Dermis microvascular lymphatic vessel endothelial cell (primary cell): Measurements from ENCODE around the gene CCDC71. TPM values are rescaled to one million over a fixed set of nuclear protein-coding genes. Genes with fewer than 3 reads are reported as not detected.

ENCODE experiments used
- DNase-seq, 2 donors: peaks; one replicate each; pipeline versions ENCODE4 v3.0.0 to v3.0.0-alpha.2; 2010; ENCODE audit warnings: low read depth in 2 of 2
- total RNA-seq: library from RNA; depleted of rRNA; stranded (reverse); fragments of >200 nt; gene quantifications from 2 replicates; pipeline ENCODE4 v1.2.1, GENCODE V29; 2014

CCDC71 gene
- total RNA-seq = 11.8 and 19.5 TPM in 2 replicates

DNA sequence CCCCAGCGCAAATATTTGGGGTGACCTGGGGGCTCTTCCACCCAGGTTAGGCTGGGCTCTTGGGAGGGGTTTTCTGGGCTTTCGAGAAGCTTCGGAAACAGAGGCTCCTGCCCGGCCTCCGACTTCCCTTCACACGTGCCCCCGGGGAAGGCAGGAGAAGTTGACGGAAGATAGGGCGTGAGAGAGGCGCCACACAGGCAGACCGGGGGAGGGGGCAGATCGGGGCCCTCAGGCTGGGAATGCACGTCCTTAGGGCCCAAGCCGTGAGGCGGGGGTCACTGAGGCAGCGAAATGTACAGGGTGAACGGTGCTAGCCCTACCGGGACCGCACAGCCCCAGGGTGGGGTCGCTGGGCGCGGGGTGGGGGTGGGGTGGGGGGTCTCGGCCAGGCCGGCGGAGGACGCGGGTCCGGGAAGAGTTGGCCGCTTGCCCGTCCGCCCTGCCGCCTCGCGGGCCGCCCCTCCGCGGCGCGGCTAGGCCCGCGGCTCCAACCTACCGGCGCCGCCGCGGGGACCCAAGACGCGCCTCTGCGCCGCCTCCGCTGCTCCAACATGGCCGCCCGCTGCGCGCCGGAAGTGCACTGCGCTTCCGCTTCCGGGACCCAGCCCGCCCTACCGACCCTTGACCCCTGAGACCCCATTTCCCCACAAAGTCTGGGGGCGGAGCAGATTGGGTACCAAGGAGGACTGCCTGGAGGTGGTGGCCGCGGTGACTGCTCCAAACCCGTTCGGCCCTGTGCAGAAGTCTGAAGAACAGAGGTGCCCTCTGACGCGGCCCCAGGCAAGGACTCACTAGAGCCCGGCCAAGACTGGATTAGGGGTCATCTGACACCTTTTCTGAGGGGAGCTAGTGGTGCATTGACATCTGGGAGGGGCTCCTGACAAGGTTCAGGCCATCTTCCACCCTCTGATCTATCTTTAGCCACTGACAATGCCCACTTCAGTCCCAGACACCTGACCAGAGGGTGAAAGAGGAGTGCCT lies at the start of gene CCDC71:
CCDC71 (minus strand) TSS at position 561 of the 981 bp plus-strand sequence. CDS start 2,123 bp downstream, outside the sequence.
- DNase-seq = peak; percentile 31 to 77

DNA sequence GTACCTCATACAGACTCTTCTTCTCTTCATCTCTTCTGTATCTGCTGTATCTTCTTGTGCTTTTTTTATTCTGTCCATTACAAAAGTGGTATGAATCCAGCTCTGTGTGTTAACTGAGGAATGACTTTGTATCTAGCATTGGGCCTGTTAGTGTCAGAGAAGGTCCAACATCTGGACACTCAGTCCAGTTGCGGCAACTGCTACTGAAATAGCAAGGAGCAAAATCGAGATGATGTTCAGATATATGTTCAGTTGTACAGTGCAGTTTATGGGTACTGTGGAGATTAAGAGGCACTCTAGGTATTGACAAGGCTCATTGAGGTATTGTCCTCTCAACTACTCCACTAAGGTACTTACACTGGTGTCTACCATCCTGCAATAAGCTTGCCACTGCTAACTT lies 47.9 kb upstream of the CCDC71 start:
- no peak for DNase-seq

- DNase-seq = no peak
Measured at GRCh38 chr3:49213541-49213943, 47.4 kb upstream of the CCDC71 start.

- DNase-seq = no peak
Measured at GRCh38 chr3:49199900-49200281, 33.8 kb upstream of the CCDC71 start.

GRCh38 chr3:49199239-49199899 lies 33.2 kb upstream of the CCDC71 start:
- peak; percentile 77 to 89 for DNase-seq

GRCh38 chr3:49198611-49199230 lies 32.6 kb upstream of the CCDC71 start:
- no peak for DNase-seq

DNA sequence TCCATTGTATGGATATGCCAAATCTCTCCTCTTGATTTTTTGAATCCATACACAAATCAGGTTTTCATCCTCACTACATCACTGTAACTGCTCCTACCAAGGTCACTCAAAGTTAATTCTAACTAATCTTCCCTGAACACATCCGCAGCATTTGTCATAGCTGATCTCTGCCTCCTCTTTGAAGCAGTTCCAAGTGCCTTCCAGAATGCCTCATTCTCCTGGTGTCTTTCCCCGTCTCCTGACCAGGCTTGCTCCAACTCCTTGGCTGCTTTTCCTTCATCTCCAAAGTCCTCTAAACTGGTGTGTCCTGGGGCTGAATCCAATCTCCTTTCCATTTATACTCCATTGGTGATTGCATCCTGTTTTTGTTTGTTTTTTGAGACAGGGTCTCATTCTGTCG lies 32.0 kb upstream of the CCDC71 start:
- no peak for DNase-seq

- no peak for DNase-seq
Measured at GRCh38 chr3:49191741-49192140, 25.6 kb upstream of the CCDC71 start.

DNA sequence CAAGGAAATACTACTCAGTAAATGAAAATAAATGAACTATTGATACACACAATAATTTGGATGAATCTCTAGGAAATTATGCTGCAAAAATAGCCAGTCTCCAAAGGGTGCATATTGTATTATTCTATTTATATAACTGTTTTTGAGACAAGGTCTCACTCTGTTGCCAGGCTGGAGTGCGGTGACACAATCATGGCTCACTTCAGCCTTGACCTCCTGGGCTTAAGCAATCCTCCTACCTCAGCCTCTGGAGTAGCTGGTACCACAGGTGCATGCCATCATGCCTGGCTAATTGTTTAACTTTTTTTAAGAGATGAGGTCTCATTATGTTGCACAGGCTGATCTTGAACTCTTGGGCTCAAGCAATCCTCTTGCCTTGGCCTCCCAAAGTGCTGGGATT lies 17.7 kb upstream of the CCDC71 start:
- DNase-seq = no peak

GRCh38 chr3:49182682-49183081 lies 16.6 kb upstream of the CCDC71 start:
- no peak for DNase-seq

- DNase-seq = no peak
Measured at GRCh38 chr3:49181351-49181750, 15.2 kb upstream of the CCDC71 start.

- no peak for DNase-seq
Measured at GRCh38 chr3:49180116-49180515, 14.0 kb upstream of the CCDC71 start.

GRCh38 chr3:49177073-49177472 lies 10.9 kb upstream of the CCDC71 start:
- no peak for DNase-seq

DNA sequence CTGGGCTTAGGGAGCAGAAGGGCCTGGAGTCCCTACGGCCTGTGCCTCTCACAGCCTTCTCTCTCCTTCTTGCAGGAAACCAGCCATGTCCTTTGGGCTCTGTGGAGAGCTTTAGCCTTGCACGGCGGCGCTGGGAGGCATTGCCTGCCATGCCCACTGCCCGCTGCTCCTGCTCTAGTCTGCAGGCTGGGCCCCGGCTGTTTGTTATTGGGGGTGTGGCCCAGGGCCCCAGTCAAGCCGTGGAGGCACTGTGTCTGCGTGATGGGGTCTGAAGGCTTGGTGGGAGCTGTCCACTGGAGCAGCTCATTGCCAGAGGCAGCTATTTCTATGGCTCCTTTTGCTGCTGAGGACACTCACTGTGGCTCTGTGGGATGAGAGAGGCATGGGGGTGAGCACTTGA lies 9.4 kb upstream of the CCDC71 start:
- no peak for DNase-seq

- DNase-seq = no peak
Measured at GRCh38 chr3:49174397-49174985, 8.4 kb upstream of the CCDC71 start.

DNA sequence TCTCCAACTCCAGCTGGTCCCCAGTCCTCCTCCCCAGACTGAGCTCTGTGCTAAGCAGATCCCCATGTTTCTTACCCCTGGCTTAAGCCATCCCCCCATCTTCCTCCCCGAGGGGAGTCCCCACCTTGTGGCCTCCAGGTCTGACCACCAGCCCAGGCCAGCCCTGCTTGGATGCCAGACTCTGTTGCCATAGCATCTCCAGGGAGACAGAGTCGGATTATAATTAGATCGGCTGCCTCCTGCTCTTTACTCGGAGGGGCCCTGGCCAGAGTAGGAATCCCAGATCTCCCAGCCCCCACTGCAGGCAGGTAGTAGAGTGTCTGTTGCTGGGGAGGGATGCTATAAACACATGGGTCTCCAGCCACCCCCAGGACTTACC lies 7.7 kb upstream of the CCDC71 start:
- no peak for DNase-seq

- peak; percentile 30 to 86 for DNase-seq
Measured at GRCh38 chr3:49173116-49173791, 7.1 kb upstream of the CCDC71 start.

DNA sequence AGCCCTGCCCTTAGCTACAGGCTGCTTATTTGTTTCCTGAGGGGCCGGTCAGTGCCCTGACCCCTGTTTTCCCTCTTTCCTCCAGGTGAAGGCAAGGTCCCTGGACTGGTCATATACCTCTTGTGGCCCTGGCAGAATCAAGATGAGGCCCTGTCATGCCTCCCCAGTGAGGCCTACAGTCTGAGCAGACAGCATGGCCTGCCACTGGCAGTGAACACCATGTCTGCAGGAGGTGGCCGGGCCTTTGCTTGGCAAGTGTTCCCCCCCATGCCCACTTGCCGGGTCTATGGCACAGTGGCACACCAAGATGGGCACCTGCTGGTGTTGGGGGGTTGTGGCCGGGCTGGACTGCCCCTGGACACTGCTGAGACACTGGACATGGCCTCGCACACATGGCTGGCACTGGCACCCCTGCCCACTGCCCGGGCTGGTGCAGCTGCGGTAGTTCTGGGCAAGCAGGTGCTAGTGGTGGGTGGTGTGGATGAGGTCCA lies 6.5 kb upstream of the CCDC71 start:
- DNase-seq = no peak

DNA sequence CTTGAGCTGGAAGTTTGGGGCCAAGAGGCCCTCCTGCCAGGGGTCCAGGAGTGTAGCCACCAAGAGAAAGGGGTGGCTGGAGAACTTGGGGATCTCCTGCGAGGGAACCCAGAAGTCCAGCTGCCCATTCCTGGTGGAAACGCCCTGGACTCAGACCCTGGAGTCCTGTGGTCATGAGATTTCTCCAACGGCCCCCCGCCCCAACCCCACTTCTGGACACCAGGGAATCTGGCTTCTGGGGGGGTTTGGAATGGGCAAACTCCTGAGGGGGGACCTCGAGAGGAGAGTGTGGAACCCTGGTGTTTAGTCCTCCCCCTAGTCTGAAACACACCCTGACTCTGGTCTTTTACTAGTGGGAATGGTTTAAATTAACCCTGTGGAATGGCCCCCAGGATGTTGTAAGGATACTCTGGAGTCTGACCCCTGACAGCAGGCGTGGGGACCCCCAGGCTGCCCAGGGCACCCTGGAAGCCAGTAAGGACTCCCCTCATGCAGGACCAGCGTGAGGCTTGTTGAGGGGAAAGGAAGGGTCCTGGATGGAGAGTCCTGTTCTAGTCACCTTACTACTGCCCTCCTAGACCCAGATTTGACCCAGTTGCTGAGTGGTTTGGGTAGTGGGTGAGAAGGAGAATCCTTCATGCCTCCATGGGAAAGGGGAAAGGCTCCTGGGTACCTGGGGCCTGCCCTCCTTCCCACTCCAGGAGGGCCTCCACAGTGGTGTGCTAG lies 5.8 kb upstream of the CCDC71 start:
- DNase-seq = no peak

DNA sequence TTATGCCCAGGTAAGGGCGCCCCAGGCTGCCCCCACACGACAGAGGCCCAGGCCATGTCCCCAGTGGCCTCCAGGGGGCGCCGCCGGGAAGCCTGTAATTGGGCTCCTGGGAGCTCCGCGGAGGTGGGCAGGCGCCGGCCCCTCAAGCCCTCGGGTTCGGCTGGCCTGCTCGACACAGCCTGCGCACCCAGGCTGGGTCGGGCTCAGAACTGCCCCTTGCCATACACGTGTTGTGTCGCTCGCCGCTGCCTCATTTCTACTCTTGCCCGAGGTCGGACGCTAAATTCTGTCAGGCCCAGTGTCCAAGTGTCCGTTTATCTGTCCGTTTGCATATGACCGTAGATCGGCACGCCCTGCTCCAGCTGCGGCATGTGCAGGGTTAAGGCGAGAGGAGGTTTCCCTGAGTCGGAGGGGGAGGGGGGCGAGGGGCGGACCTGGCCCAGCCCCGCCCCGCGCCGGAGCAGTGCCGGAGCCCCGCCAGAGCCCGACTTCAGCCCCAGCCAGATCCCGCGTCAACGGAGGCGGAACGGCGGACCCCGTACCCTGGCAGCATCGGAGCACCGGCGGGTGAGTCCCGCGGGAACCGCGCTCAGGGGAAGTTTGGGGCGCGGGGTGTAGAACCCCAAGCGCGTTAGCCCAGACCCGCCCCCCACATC lies 5.1 kb upstream of the CCDC71 start, which contains the start of gene KLHDC8B:
KLHDC8B (plus strand) TSS at position 480 of the 656 bp plus-strand sequence. CDS start 1,172 bp downstream, outside the sequence.
- peak; percentile 79 to 91 for DNase-seq
